ENCODE measurements around the gene HELQ. TPM values are rescaled to one million over a fixed set of nuclear protein-coding genes. Genes with fewer than 3 reads are reported as not detected.

The HELQ gene
- total RNA-seq, 1 experiment from 2014 or later: 9.3 TPM

DNA sequence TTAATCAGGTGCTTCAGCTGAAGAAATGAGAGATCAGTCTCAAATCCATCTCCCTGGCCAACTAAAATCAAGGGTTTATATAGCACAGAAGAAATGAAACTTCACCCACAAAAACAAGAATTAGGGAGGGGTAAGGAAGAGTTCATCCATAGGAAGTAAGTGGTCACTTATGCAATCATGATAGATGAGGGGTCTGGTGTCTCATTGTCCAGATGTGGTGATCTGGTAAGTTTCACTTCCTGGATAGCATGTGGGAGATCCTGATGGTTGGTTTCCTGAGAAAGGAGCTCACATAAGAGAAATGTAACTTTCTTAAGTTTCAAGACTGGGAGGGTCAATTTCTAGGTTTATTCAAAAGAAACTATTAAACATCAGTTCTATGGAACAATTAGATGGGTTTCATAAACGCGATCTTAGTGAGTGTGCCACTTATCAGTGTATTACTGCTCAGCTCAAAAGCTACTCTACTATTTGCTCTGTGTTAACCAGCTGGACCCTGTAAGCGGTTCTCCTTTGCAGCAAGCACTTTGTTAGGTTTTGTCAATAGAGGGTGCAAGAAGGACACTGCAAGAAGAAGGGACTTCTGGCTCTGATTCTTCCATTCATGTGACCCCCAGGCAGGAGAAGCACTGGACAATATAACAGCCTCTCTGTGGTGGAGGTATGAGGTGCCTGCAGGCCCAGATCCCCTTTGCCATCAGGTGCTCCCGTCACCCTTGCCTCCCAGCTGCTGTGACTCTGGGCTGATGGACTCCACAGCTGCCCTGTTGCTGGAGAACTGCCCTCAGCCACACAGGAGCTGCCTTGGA is 85.6 kb downstream of the HELQ start:
- ATAC-seq: no peak
- Histone ChIP-seq H3K27ac (ENCODE audit: low read length) (no peak overlapping the region), H3K9me3 (ENCODE audit: control insufficient read depth, insufficient read depth, low read depth, low read length) (no peaks in the 10 kb centered on the region), H3K4me1 (ENCODE audit: control insufficient read depth, insufficient read depth, low read length) (no peaks in the 10 kb centered on the region), H3K36me3 (ENCODE audit: control insufficient read depth, insufficient read depth, low read length) (no peaks in the 10 kb centered on the region), H3K27me3 (ENCODE audit: control insufficient read depth, insufficient read depth, low read length) (no peaks in the 10 kb centered on the region), H3K4me3 (ENCODE audit: low read depth in 2 of 2, low read length in 2 of 2) (no peak overlapping the region)
- intact Hi-C loops (cut with micrococcal nuclease; ENCODE audit: unreplicated experiment): no loop called here
- in situ Hi-C loops (cut with HindIII; ENCODE audit: low pct_unique_long_range_greater_than_20kb, low sequenced_read_pairs): no loop called here
- no TSS peak for BruUV-seq (replicated peaks)
- TF ChIP-seq POLR2AphosphoS5 (IDR thresholded peaks at IDR 0.05; ENCODE audit: low read depth, low read length): no peak
- TF ChIP-seq SIN3A (IDR thresholded peaks at IDR 0.05; ENCODE audit: borderline replicate concordance, insufficient read depth, low read depth, low read length): no peak
- TF ChIP-seq, protein P1, sequence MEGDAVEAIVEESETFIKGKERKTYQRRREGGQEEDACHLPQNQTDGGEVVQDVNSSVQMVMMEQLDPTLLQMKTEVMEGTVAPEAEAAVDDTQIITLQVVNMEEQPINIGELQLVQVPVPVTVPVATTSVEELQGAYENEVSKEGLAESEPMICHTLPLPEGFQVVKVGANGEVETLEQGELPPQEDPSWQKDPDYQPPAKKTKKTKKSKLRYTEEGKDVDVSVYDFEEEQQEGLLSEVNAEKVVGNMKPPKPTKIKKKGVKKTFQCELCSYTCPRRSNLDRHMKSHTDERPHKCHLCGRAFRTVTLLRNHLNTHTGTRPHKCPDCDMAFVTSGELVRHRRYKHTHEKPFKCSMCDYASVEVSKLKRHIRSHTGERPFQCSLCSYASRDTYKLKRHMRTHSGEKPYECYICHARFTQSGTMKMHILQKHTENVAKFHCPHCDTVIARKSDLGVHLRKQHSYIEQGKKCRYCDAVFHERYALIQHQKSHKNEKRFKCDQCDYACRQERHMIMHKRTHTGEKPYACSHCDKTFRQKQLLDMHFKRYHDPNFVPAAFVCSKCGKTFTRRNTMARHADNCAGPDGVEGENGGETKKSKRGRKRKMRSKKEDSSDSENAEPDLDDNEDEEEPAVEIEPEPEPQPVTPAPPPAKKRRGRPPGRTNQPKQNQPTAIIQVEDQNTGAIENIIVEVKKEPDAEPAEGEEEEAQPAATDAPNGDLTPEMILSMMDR (IDR thresholded peaks at IDR 0.05): no peak
- TF ChIP-seq TCF7L2 (IDR thresholded peaks at IDR 0.05; ENCODE audit: low read depth, low read length): no peak
- TF ChIP-seq, protein P2, sequence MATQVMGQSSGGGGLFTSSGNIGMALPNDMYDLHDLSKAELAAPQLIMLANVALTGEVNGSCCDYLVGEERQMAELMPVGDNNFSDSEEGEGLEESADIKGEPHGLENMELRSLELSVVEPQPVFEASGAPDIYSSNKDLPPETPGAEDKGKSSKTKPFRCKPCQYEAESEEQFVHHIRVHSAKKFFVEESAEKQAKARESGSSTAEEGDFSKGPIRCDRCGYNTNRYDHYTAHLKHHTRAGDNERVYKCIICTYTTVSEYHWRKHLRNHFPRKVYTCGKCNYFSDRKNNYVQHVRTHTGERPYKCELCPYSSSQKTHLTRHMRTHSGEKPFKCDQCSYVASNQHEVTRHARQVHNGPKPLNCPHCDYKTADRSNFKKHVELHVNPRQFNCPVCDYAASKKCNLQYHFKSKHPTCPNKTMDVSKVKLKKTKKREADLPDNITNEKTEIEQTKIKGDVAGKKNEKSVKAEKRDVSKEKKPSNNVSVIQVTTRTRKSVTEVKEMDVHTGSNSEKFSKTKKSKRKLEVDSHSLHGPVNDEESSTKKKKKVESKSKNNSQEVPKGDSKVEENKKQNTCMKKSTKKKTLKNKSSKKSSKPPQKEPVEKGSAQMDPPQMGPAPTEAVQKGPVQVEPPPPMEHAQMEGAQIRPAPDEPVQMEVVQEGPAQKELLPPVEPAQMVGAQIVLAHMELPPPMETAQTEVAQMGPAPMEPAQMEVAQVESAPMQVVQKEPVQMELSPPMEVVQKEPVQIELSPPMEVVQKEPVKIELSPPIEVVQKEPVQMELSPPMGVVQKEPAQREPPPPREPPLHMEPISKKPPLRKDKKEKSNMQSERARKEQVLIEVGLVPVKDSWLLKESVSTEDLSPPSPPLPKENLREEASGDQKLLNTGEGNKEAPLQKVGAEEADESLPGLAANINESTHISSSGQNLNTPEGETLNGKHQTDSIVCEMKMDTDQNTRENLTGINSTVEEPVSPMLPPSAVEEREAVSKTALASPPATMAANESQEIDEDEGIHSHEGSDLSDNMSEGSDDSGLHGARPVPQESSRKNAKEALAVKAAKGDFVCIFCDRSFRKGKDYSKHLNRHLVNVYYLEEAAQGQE (IDR thresholded peaks at IDR 0.05; ENCODE audit: insufficient read depth in 1 of 2, low read depth in 2 of 2, low read length in 1 of 2): no peak
- POLR2A ChIA-PET: no interaction called here
- DNase-seq (ENCODE audit: low read depth, low spot score): no peak
- CTCF ChIA-PET: no interaction called here

DNA sequence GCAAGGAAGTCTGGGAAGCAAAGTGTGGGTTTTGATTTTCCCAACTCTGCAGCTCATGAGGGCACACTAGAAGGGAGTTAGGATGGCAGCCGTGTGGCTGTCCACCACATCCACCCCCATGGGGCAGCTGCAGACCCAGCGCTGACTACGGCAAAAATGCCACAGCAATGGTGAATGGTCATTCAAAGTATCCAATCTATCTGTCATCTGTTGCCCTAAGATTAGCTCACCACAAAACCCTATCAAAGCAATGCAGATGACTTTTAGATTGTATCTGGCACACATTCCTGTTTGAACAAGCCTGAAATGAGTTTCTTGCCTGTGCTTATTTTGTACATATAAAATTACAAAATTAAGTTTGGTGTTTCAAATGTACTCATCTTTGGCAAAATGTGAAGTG is 91.3 kb downstream of the HELQ start:
- no peaks in the 10 kb centered on the region for H3K4me1 ChIP-seq (ENCODE audit: control insufficient read depth, insufficient read depth, low read length)
- in situ Hi-C loops (cut with HindIII; ENCODE audit: low pct_unique_long_range_greater_than_20kb, low sequenced_read_pairs) (no loop called here), intact Hi-C loops (cut with micrococcal nuclease; ENCODE audit: unreplicated experiment) (no loop called here)
- H3K27me3 ChIP-seq (ENCODE audit: control insufficient read depth, insufficient read depth, low read length): no peaks in the 10 kb centered on the region
- TF ChIP-seq, protein P1 (IDR thresholded peaks at IDR 0.05): no peak
- TF ChIP-seq TCF7L2 (IDR thresholded peaks at IDR 0.05; ENCODE audit: low read depth, low read length) (no peak), SIN3A (IDR thresholded peaks at IDR 0.05; ENCODE audit: borderline replicate concordance, insufficient read depth, low read depth, low read length) (no peak), POLR2AphosphoS5 (IDR thresholded peaks at IDR 0.05; ENCODE audit: low read depth, low read length) (no peak)
- TF ChIP-seq, protein P2 (IDR thresholded peaks at IDR 0.05; ENCODE audit: insufficient read depth in 1 of 2, low read depth in 2 of 2, low read length in 1 of 2): no peak
- no peak overlapping the region for H3K4me3 ChIP-seq (ENCODE audit: low read depth in 2 of 2, low read length in 2 of 2)
- no TSS peak for BruUV-seq (replicated peaks)
- H3K36me3 ChIP-seq (ENCODE audit: control insufficient read depth, insufficient read depth, low read length): no peaks in the 10 kb centered on the region
- ATAC-seq: no peak
- ChIA-PET POLR2A (no interaction called here), CTCF (no interaction called here)
- DNase-seq (ENCODE audit: low read depth, low spot score): no peak
- H3K9me3 ChIP-seq (ENCODE audit: control insufficient read depth, insufficient read depth, low read depth, low read length): no peaks in the 10 kb centered on the region
- no peak overlapping the region for H3K27ac ChIP-seq (ENCODE audit: low read length)
